SU-DHL-6 (cell line): ENCODE data around the gene UBE2E2.

ENCODE experiments used
- H2AFZ ChIP-seq: fragments of 200-600 bp; sonication (generic); 2 replicates; pipeline ENCODE4 v1.6.1; 2014; ENCODE audit warnings: low read depth, mild to moderate bottlenecking, moderate library complexity, mixed read lengths, antibody characterized with exemption, low read length; ENCODE audit not compliant: severe bottlenecking
- H3F3A ChIP-seq: fragments of 200-600 bp; shearing (Covaris generic); 2 replicates; pipeline ENCODE4 v1.6.0; 2016; ENCODE audit warnings: antibody characterized with exemption, mild to moderate bottlenecking; ENCODE audit not compliant: insufficient read depth
- H3K27ac ChIP-seq: fragments of 200-600 bp; sonication (generic); 2 replicates; pipeline ENCODE4 v1.5.1; 2016; ENCODE audit warnings: low read depth, mild to moderate bottlenecking, low read length, moderate library complexity, mixed read lengths
- H3K27me3 ChIP-seq: fragments of 200-600 bp; sonication (generic), shearing (Covaris generic); 2 replicates; pipeline ENCODE4 v1.6.0; 2014; ENCODE audit warnings: mild to moderate bottlenecking, low read length
- H3K36me3 ChIP-seq: fragments of 200-600 bp; sonication (generic); 2 replicates; pipeline ENCODE4 v1.6.1; 2014; ENCODE audit warnings: mild to moderate bottlenecking, low read length, mixed read lengths
- H3K4me2 ChIP-seq: fragments of 300-600, 200-600 bp; shearing (Covaris generic), sonication (generic); 2 replicates; pipeline ENCODE4 v1.6.0; 2014; ENCODE audit warnings: low read length, low read depth, mild to moderate bottlenecking; ENCODE audit not compliant: poor library complexity, severe bottlenecking
- H3K4me3 ChIP-seq: fragments of 200-600 bp; sonication (generic); 2 replicates; pipeline ENCODE4 v1.5.1; 2014; ENCODE audit warnings: antibody characterized with exemption, low read length, mild to moderate bottlenecking, mixed read lengths; ENCODE audit not compliant: insufficient read depth, poor library complexity, severe bottlenecking
- H3K79me2 ChIP-seq: fragments of 200-600 bp; sonication (generic); 2 replicates; pipeline ENCODE4 v1.6.1; 2014; ENCODE audit warnings: mild to moderate bottlenecking, low read length, moderate library complexity; ENCODE audit not compliant: insufficient read depth
- H3K9ac ChIP-seq: fragments of 200-600 bp; sonication (generic); 2 replicates; pipeline ENCODE4 v1.7.0; 2014; ENCODE audit warnings: mild to moderate bottlenecking, low read length
- H3K9me2 ChIP-seq: fragments of 200-600 bp; sonication (generic); replicated peaks from 2 replicates; pipeline ENCODE4 v1.6.1; 2014; ENCODE audit warnings: low read length; ENCODE audit not compliant: insufficient read depth
- H3K9me3 ChIP-seq: fragments of 200-600 bp; sonication (generic); 2 replicates; pipeline ENCODE4 v1.6.1; 2014; ENCODE audit warnings: low read length, mixed read lengths; ENCODE audit not compliant: insufficient read depth
- H4K20me1 ChIP-seq: fragments of 200-600 bp; sonication (generic); 2 replicates; pipeline ENCODE4 v1.6.1; 2014; ENCODE audit warnings: low read depth, mild to moderate bottlenecking, antibody characterized with exemption, low read length, moderate library complexity, mixed read lengths
- CTCF ChIP-seq: fragments of 200-600 bp; sonication (generic); IDR thresholded peaks from one replicate; pipeline ENCODE4 v1.5.1; 2017; ENCODE audit warnings: antibody characterized with exemption, mild to moderate bottlenecking, low read length, moderate library complexity; ENCODE audit not compliant: insufficient read depth, poor library complexity, severe bottlenecking
- EZH2phosphoT487 ChIP-seq: fragments of 200-600 bp; sonication (generic), shearing (Covaris generic); conservative IDR thresholded peaks from 2 replicates; pipeline ENCODE4 v1.6.1; 2018; ENCODE audit warnings: mild to moderate bottlenecking, antibody characterized with exemption, low read length, moderate library complexity, mixed read lengths

Gene UBE2E2

GRCh38 chr3:23387286-23387918 lies 184.3 kb downstream of the UBE2E2 start:
- Histone ChIP-seq H2AFZ (no peak overlapping the region), H3K4me3 (no peak overlapping the region), H4K20me1 (peaks cover 6% of the 10 kb centered on the region; the same call in 1 of the 2 replicates), H3K9ac (no peak overlapping the region), H3K4me2 (no peak overlapping the region), H3F3A (no peaks in the 10 kb centered on the region), H3K9me2 (no peaks in the 10 kb centered on the region), H3K27me3 (no peaks in the 10 kb centered on the region), H3K36me3 (no peaks in the 10 kb centered on the region), H3K9me3 (no peaks in the 10 kb centered on the region), H3K27ac (no peak overlapping the region), H3K79me2 (no peaks in the 10 kb centered on the region)
- TF ChIP-seq EZH2phosphoT487 (no peak), CTCF (no peak)

GRCh38 chr3:23389089-23389488 lies 186.0 kb downstream of the UBE2E2 start:
- H3K4me2 ChIP-seq, result no peak overlapping the region
- no peak overlapping the region for H3K27ac ChIP-seq
- H3K4me3 ChIP-seq, result no peak overlapping the region
- no peaks in the 10 kb centered on the region for H3F3A ChIP-seq
- H3K79me2 ChIP-seq, result no peaks in the 10 kb centered on the region
- H3K27me3 ChIP-seq, result no peaks in the 10 kb centered on the region
- H3K9ac ChIP-seq, result no peak overlapping the region
- H4K20me1 ChIP-seq, result peaks cover 6% of the 10 kb centered on the region; the same call in 1 of the 2 replicates
- H3K36me3 ChIP-seq, result no peaks in the 10 kb centered on the region
- no peak overlapping the region for H2AFZ ChIP-seq
- no peaks in the 10 kb centered on the region for H3K9me2 ChIP-seq
- no peaks in the 10 kb centered on the region for H3K9me3 ChIP-seq
- TF ChIP-seq CTCF, result no peak
- TF ChIP-seq EZH2phosphoT487, result no peak

- Histone ChIP-seq H3K4me2 (no peak overlapping the region), H2AFZ (no peak overlapping the region), H3F3A (no peaks in the 10 kb centered on the region), H3K27ac (no peak overlapping the region), H3K9me3 (no peaks in the 10 kb centered on the region), H3K4me3 (no peak overlapping the region), H4K20me1 (peaks cover 6% of the 10 kb centered on the region; the same call in 1 of the 2 replicates), H3K79me2 (no peaks in the 10 kb centered on the region), H3K36me3 (no peaks in the 10 kb centered on the region), H3K27me3 (no peaks in the 10 kb centered on the region), H3K9me2 (no peaks in the 10 kb centered on the region), H3K9ac (no peak overlapping the region)
- TF ChIP-seq EZH2phosphoT487 (no peak), CTCF (no peak)
These were observed 186.6 kb downstream of the UBE2E2 start for GRCh38 chr3:23389686-23390085.
